ENCODE results near the gene CMPK1.
A peak's percentile ranks its signal among the peaks of the same experiment; 100 is the strongest.
"Not testable (repeated sequence)": the region's sequence is repeated elsewhere in the genome, so short reads cannot be mapped to it uniquely, and the experiment has no call there.

The CMPK1 gene

DNA sequence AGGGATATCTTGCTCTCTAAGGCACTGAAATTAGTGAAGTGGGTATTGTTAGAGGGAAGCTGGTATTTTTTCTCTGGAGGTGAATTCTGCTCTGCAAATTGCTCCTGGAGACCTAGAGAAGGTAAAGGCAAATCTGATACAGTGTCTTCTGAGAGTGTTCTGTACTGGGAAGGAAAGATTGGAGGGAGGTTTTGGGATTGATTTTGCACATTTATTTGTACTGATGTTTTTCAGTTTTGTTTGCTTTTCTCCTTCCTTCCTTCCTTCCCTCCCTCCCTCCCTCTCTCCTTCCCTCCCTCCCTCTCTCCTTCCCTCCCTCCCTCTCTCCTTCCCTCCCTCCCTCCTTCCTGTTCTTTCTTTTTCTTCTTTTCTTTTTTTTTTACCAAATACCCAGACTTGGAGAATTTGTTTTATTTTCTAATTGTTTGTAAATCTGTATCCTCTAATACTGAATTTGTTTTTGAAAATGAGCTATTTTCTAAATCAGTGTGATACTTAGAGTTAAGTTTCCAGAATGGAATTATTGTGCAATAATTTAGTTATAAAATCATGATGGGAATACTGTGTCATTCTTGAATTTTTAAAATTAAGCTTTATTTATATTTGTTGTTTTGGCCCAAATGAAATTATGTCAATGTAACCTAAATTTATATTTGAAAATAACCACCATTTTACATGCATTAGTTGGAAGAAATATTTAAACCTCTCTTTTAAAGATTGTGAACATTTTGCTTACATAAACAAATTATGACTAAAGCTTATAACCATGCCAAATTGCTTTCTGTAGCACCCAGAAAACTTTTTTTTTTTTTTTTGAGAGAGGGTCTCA is 4.9 kb downstream of the CMPK1 start:
- no peak for DNase-seq

- no peak for DNase-seq
Observed at GRCh38 chr1:47340227-47340626, 6.6 kb downstream of the CMPK1 start.

DNA sequence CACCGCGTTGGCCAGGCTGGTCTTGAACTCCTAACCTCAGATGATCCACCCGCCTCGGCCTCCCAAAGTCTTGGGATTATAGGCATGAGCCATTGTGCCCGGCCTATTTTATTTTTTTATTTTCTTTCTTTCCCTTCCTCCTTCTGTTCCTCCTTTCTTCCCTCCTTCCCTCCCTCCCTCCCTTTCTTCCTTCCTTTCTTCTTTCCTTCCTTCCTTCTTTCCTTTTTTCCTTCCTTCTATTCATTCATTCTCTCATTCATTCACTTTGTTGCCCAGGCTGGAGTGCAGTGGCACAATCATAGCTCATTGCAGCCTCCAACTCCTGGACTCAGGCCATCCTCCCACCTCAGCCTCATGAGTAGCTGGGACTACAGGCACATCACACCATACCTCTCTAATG is 13.4 kb downstream of the CMPK1 start:
- not testable (repeated sequence) for DNase-seq

- no peak for DNase-seq
Observed at GRCh38 chr1:47347735-47348134, 14.1 kb downstream of the CMPK1 start.

- no peak for DNase-seq
Observed at GRCh38 chr1:47348246-47348645, 14.7 kb downstream of the CMPK1 start.

- peak in 1 of 4 experiments; percentile 12 for DNase-seq
Observed at GRCh38 chr1:47351305-47351704, 17.7 kb downstream of the CMPK1 start.

DNA sequence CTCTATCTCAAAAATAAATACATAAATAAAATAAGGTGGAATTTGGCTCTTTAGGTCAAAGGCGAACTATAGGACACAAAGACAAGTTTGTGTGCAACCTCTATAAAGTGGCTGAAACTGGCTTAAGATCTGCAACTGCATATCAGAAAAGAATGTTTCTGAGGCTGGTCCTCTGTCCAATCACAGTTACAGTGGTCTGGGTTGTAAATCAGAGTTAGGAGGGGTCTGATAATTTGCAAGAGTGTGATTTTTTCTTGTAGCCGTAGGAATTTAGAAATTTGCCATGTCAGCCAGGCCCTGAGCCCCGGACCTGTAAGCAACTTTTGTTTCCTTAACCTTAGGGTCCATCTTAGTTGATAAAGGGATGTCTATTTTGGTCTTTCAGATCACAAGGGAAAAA is 27.8 kb downstream of the CMPK1 start:
- DNase-seq, result no peak

DNA sequence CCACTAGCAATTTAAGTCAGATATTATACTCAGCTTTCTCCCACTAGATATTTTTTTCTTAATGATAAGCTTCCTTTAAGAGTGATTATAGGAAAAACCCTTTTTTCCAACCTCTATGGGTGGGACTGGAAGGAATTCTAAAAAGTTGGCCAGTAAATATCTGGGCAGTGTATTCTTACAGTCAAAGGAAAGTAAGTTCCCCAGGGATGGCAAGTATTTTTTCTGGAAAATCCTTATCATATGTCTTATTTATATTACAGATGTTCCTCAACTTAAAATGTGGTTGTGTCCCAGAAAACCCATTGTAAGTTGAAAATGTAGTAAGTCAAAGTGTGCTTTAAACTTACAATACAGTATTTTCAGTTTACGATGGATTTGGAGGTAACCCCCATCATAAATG is 29.2 kb downstream of the CMPK1 start:
- DNase-seq, result no peak

DNA sequence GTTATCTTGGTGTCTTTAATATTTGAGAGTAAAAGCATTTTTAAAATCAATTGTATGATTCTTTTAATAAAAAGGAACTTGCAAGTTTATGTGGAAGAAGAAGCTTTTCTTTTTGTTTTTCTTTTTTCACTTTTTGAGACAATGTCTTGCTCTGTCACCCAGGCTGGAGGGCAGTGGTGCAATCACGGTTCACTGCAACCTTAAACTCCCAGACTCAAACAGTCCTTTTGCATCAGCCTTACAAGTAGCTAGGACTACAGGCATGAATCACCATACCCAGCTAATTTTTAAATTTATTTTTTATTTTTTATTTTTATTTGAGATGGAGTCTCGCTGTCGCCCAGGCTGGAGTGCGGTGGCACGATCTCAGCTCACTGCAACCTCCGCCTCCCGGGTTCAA is 34.1 kb downstream of the CMPK1 start:
- no peak for DNase-seq

DNA sequence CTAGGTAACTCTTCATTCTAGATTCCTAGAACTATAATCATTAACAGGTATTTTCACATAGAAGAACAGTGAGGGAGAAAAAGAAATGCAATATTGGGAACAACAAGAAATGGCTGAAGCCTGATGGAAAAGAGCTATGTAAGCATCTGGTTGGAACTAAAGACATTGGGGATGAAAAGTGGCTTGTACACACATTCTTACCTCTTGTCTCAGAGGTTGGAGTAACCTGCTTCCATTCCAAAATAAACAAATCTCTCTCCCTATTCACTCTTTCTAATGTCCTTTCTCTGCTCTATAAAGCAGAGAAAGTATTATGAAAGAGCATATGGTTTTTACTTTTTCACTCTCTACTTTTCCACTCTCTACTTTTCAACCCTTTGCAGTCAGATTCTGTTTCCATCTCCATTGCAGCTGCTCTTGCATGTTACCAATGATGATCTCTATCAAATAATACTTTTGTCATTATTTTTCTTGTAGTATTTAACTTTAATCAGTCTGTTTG is 37.5 kb downstream of the CMPK1 start:
- no peak for DNase-seq

DNA sequence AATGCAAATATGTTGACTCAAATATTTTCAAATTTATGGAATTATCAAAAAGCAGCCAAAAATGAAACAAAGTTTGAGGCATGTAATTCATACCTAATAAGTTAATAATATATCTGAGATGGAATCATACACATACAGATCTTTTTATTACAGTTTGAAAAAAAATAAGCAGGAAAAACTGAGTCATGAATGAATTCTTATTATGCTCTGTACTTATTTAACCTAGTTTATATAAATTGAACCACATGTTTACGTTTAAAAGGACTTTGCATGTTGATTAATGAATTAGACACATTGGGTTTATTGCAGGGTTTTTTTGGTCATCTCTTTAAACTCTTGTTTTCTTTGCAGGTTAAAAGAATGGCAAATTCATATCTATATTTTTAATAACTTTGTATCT is 40.9 kb downstream of the CMPK1 start:
- no peak for DNase-seq

DNA sequence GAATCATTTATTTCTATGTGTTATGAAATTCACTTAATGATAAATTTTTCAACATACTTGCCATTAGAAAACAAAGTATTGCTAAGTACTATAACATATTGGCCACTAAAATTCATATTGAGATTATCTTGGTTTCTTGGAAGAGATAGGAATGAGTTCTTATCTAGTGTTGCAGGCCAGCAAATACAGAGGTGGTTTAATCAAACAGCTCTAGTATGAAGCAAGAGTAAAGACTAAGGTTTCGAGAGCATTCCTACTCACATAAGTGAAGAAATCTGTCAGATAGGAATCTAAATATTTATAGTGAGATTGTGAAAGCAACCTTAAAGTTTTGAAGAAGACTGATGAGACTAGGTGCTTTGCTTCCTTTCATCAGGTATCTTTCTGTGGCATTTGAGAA is 44.6 kb downstream of the CMPK1 start:
- no peak for DNase-seq

DNA sequence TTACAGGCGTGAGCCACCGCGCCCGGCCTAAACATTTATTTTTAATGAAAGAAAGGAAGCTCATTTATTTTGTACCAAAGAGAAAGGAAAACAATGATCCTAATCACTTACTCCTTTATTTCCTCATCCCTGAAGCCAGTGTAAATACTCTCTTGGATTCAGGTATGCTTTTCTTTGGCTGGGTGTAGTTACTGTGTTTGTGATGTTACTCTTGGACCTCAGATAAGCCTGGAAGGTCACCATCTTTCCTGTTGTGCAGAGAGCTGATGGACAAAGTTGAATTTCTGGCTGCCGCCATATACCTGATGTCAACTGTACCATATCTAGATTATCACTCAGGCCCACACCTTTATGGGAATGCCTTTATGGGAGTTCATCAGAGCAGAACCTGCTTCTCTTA is 47.1 kb downstream of the CMPK1 start:
- DNase-seq, result no peak

DNA sequence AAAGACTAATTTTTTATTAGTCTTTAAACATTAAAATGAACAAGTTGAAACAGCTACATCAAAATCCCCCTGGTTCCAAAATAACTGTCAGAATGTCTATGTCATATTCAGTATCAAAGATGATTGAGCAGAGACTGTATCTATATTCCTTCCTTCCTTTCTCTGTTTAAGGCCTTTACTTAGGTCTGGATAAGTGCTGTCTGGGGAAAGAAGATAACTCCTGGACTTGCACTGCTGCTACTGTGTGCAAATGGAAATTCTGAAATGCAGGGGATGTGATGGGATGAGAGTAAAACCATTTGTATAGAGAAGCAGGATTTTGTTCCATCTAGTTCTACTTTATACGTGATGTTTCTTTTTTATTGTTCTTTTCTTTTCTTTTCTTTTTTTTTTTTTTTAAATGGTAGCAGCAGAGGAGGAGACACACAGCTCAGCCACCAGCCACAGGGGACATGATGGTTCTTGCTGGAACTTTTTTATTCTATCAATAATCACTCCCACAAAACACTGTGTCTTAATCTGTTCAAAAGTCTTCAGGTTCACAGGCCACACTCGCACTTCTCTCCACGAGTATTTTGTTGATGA is 48.9 kb downstream of the CMPK1 start:
- no peak for DNase-seq

- no peak for DNase-seq
Observed at GRCh38 chr1:47384083-47384482, 50.5 kb downstream of the CMPK1 start.

- DNase-seq, result no peak
Observed at GRCh38 chr1:47385020-47385419, 51.4 kb downstream of the CMPK1 start.

- no peak for DNase-seq
Observed at GRCh38 chr1:47386268-47386667, 52.7 kb downstream of the CMPK1 start.

- DNase-seq, result no peak
Observed at GRCh38 chr1:47388030-47388890, 54.7 kb downstream of the CMPK1 start.

DNA sequence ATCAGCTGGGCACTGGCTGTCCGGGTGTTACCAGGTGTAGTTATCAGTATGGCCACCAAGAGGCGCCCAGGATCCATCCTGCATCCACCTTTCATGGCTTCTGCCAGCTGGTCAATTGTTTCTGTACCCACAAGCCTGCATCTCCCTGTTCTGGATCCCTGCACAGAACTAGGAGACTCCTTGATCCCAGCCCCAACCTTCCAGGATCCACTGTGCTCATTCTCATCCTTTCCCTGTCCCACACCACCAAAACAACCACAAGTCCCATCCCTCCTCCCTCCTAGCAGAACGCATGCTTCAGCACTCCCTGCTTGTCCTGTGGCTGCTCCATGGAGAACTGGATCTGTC is 55.3 kb downstream of the CMPK1 start:
- peak; percentile 69 to 84 (median 79) for DNase-seq

DNA sequence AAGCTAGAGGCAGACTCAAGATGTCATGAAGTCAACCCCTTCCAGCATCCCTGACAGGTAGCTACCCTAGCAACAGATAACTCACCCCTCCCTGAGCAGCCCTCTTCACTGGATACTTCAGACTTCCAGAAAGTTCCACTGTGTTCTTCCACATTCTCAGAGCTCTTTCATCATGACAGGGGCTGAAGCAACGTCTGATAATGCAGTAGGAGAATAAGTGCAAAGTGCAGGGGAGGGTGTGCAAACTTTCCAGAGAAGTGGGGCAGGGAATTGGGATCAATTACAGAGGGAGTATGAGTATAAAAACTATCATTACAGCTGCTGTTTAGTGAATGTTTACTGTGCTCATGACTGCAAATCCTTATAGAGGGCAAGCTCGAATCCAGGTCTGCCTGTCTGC is 56.1 kb downstream of the CMPK1 start:
- DNase-seq, result no peak

- DNase-seq, result no peak
Observed at GRCh38 chr1:47390843-47391242, 57.3 kb downstream of the CMPK1 start.

DNA sequence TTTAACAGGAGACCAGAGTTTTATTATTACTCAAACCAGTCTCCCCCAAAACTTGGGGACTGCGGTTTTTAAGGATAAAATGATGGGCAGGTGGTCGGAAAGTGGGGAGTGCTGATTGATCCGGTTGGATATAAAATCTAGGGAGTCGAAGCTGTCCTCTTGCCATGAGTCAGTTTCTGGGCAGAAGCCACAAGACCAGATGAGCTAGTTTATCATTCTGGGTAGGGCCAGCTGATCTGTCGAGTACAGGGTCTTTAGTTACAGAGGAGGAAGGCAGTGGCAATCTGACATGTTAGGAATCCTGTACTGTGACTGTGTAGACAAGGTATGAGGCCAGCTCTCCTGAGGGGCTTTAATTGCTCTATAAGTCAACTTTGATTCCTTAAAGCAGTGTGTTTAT is 59.6 kb downstream of the CMPK1 start:
- no peak for DNase-seq

DNA sequence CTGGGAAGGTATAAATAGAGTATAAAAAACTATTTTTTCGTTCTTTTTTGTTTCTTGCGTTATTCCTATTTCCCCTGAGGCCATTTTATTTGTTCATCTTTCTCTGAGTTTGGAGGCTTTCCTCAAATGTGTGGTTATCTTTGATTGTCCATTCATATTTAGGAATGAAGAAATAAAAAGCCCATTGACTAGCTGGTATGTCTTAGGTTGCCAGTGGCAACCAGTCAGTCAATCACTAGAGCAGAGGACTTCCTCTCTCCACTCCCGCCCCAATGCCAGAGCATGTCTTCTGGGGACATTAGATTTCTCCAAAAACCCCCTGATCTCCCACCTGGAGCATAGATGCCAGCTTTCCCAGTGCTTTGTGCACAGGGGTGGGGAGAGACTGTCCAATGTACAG is 61.8 kb downstream of the CMPK1 start:
- no peak for DNase-seq
